Right lobe of liver (tissue), 6 donors: ENCODE data around the gene PCDHGB4. TPM values are rescaled to one million over a fixed set of nuclear protein-coding genes. Genes with fewer than 3 reads are reported as not detected.
"Not testable (repeated sequence)": the region's sequence is repeated elsewhere in the genome, so short reads cannot be mapped to it uniquely, and the experiment has no call there.

Source experiments
- ATAC-seq, 4 donors: fragments of 200-7000 bp; cut with Tn5 transposase; one replicate each; pipeline ENCODE4 v1.9.1; 2020; ENCODE audit warnings: mild to moderate bottlenecking in 4 of 4, moderate library complexity in 4 of 4
- DNase-seq, 3 donors: peaks; one replicate each; pipeline ENCODE4 v3.0.0-alpha.2; 2020
- H3K27ac ChIP-seq, 3 donors: fragments of 200-600 bp; one replicate each; pipeline ENCODE4 v1.8.0; 2022
- H3K27me3 ChIP-seq, 2 donors: fragments of 200-600 bp; one replicate each; pipeline ENCODE4 v1.8.0; 2022
- H3K36me3 ChIP-seq, 4 donors: fragments of 200-600 bp; sonication (generic) in 1 of 4; one replicate each; pipeline versions ENCODE4 v1.5.1 to v1.8.0; 2017 to 2022; ENCODE audit warnings: control low read depth in 1 of 4
- H3K4me1 ChIP-seq, 4 donors: fragments of 200-600 bp; sonication (generic) in 1 of 4; one replicate each; pipeline versions ENCODE4 v1.5.1 to v1.8.0; 2017 to 2022; ENCODE audit warnings: control low read depth in 1 of 4
- H3K4me3 ChIP-seq, 3 donors: fragments of 200-600 bp; one replicate each; pipeline ENCODE4 v1.8.0; 2022
- H3K9me3 ChIP-seq, 4 donors: fragments of 200-600 bp; sonication (generic) in 1 of 4; one replicate each; pipeline versions ENCODE4 v1.5.1 to v1.8.0; 2017 to 2022; ENCODE audit warnings: control low read depth in 1 of 4
- POLR2A ChIP-seq: fragments of 450-650 bp; IDR thresholded peaks from one replicate; pipeline ENCODE4 v1.6.1; 2017; ENCODE audit warnings: antibody characterized with exemption, mild to moderate bottlenecking
- WGBS: methylation state at CpG from one replicate; pipeline ENCODE4 v1.1.6; 2018; ENCODE audit warnings: low coverage, low lambda C conversion rate; ENCODE audit not compliant: insufficient coverage; ENCODE audit errors: missing lambda C conversion rate; 5-methylcytosine and 5-hydroxymethylcytosine counted together
- intact Hi-C, 2 donors: fragments of 100-400 bp; cut with DNase I; formaldehyde crosslinking; loops; one replicate each; pipeline versions ENCODE4 v1.11.2 to v1.14.1; 2022
- total RNA-seq, 6 experiments: library from RNA; depleted of rRNA in 2 of 6; stranded (reverse); fragments of >200 nt in 2 of 6; fragmentation: NEBNext Ultra II Directional in 3 of 6; extraction: Animal tissue kit (Norgen Biotek cat#: 25700) in 3 of 6; gene quantifications; one replicate each; pipeline versions ENCODE4 v1.1.0 to v1.2.4, GENCODE V29; 2016 to 2023
- TF ChIP-seq, protein P1 (sequence below), 4 donors: fragments of 200-600 bp in 3 of 4; fragments of 450-650 bp in 1 of 4; IDR thresholded peaks; one replicate each; pipeline versions ENCODE4 v1.5.1 to v1.8.0; 2016 to 2022; ENCODE audit warnings: antibody characterized with exemption in 4 of 4, mild to moderate bottlenecking in 2 of 4
- donor health status: DM: no; HTN: yes; CAD: no.
- donor health status: DM: no; HTN: no; CAD: no.
- donor health status: DM: no; HTN: no; CAD: no.
- donor health status: DM: no; HTN: yes; CAD: no.
- donor health status: DM: no; HTN: yes; CAD: no.

The PCDHGB4 gene
- total RNA-seq, 6 experiments from 2014 or later: 1.6 to 5.5 (median 2.4) TPM

DNA sequence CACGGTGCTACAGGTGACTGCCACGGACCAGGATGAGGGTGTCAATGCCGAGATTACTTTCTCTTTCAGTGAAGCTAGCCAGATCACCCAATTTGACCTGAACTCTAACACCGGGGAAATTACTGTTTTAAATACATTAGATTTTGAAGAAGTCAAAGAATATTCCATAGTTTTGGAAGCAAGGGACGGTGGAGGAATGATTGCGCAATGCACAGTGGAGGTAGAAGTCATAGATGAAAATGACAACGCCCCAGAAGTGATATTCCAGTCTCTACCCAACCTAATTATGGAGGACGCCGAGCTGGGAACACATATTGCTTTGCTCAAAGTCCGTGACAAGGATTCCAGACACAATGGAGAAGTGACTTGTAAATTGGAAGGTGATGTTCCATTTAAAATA is 1.2 kb downstream of the PCDHGB4 start:
- DNase-seq: no peak
- Histone ChIP-seq H3K36me3 (peaks cover 0 to 3% (median 0%) of the 10 kb centered on the region in 4 donors), H3K27ac (no peak overlapping the region), H3K4me1 (no peaks in the 10 kb centered on the region), H3K4me3 (no peak overlapping the region), H3K9me3 (peaks cover 0 to 14% (median 5%) of the 10 kb centered on the region in 4 donors), H3K27me3 (no peaks in the 10 kb centered on the region)
- ATAC-seq: no peak
- no peak for TF ChIP-seq POLR2A
- TF ChIP-seq, protein P1, sequence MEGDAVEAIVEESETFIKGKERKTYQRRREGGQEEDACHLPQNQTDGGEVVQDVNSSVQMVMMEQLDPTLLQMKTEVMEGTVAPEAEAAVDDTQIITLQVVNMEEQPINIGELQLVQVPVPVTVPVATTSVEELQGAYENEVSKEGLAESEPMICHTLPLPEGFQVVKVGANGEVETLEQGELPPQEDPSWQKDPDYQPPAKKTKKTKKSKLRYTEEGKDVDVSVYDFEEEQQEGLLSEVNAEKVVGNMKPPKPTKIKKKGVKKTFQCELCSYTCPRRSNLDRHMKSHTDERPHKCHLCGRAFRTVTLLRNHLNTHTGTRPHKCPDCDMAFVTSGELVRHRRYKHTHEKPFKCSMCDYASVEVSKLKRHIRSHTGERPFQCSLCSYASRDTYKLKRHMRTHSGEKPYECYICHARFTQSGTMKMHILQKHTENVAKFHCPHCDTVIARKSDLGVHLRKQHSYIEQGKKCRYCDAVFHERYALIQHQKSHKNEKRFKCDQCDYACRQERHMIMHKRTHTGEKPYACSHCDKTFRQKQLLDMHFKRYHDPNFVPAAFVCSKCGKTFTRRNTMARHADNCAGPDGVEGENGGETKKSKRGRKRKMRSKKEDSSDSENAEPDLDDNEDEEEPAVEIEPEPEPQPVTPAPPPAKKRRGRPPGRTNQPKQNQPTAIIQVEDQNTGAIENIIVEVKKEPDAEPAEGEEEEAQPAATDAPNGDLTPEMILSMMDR (IDR thresholded peaks at IDR 0.05): no peak
- intact Hi-C loops: no loop called here
- 47% methylated on average over 10 of the region's 10 CpGs for WGBS

DNA sequence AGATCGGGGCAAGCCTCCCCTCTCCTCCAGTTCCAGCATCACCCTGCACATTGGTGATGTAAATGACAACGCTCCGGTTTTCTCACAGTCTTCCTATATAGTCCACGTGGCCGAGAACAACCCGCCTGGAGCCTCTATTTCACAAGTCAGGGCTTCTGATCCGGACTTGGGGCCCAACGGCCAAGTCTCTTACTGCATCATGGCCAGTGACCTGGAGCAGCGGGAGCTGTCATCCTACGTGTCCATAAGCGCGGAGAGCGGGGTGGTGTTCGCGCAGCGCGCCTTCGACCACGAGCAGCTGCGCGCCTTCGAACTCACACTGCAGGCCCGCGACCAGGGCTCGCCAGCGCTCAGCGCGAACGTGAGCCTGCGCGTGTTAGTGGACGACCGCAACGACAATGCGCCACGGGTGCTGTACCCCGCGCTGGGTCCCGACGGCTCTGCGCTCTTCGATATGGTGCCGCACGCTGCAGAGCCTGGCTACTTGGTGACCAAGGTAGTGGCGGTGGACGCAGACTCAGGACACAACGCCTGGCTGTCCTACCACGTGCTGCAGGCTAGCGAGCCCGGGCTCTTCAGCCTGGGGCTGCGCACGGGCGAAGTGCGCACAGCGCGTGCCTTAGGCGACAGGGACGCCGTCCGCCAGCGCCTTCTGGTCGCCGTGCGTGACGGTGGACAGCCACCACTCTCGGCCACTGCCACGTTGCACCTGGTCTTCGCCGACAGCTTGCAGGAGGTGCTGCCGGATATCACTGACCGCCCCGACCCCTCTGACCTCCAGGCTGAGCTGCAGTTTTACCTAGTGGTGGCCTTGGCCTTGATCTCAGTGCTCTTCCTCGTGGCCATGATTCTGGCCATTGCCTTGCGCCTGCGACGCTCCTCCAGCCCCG is 1.9 kb downstream of the PCDHGB4 start:
- Histone ChIP-seq H3K9me3 (peaks cover 0 to 14% (median 5%) of the 10 kb centered on the region in 4 donors), H3K36me3 (peaks cover 0 to 3% (median 0%) of the 10 kb centered on the region in 4 donors), H3K4me1 (no peaks in the 10 kb centered on the region), H3K4me3 (no peak overlapping the region), H3K27me3 (no peaks in the 10 kb centered on the region), H3K27ac (no peak overlapping the region)
- no peak for DNase-seq
- WGBS: 36% methylated on average over 20 of the region's 77 CpGs
- no peak for ATAC-seq
- TF ChIP-seq, protein P1 (IDR thresholded peaks at IDR 0.05): no peak
- no peak for TF ChIP-seq POLR2A
- intact Hi-C loops: no loop called here

DNA sequence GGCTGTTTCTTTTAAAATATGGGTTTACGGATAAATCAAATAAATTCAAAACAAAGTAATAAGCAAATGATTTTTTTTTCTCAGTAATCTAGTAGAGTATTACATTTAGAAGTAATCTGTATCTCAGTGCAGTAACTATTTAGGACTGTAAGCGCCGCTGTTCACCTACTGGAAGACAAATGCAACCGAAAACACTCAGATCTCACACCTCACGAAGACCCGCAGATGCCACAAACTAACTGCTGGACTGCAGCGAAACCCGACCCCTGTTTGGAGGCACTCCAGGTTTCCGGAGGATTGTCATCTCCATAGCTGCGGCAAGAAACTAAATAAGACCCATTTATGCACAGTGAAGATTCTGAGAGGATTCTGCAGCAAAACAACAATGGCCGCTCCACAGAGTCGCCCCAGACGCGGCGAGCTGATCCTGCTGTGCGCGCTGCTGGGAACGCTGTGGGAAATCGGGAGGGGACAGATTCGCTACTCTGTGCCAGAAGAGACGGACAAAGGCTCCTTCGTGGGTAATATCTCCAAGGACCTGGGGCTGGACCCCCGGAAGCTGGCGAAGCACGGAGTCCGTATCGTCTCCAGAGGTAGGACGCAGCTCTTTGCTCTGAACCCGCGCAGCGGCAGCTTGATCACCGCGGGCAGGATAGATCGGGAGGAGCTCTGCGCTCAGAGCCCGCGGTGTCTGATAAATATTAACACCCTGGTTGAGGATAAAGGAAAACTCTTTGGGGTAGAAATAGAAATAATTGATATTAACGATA is 5.1 kb downstream of the PCDHGB4 start, which contains the start of gene PCDHGA8:
TSS of gene PCDHGA8 (plus strand) at position 205 of the 770 bp plus-strand sequence. CDS start at position 386, 181 bp downstream.
- intact Hi-C loops: no loop called here
- Histone ChIP-seq H3K36me3 (peaks cover 0 to 3% (median 0%) of the 10 kb centered on the region in 4 donors), H3K27ac (no peak within 1 kb of the TSS), H3K27me3 (no peaks in the 10 kb centered on the region), H3K4me1 (no peaks in the 10 kb centered on the region), H3K4me3 (no peak within 1 kb of the TSS), H3K9me3 (peaks cover 0 to 20% (median 5%) of the 10 kb centered on the region in 4 donors)
- WGBS: 34% methylated on average over 23 of the region's 38 CpGs
- DNase-seq: no peak
- no peak for ATAC-seq
- TF ChIP-seq POLR2A: no peak
- TF ChIP-seq, protein P1 (IDR thresholded peaks at IDR 0.05): no peak

DNA sequence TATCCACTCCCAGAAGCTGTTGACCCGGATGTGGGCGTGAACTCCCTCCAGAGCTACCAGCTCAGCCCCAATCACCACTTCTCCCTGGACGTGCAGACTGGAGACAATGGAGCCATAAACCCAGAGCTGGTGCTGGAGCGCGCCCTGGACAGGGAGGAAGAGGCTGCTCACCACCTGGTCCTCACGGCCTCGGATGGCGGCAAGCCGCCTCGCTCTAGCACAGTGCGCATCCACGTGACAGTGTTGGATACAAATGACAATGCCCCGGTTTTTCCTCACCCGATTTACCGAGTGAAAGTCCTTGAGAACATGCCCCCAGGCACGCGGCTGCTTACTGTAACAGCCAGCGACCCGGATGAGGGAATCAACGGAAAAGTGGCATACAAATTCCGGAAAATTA is 5.8 kb downstream of the PCDHGB4 start:
- no peak overlapping the region for H3K4me3 ChIP-seq
- ATAC-seq (no peak), DNase-seq (no peak)
- H3K36me3 ChIP-seq: peaks cover 0 to 3% (median 0%) of the 10 kb centered on the region in 4 donors
- H3K27ac ChIP-seq: no peak overlapping the region
- 50% methylated on average over 16 of the region's 21 CpGs for WGBS
- TF ChIP-seq, protein P1 (IDR thresholded peaks at IDR 0.05): no peak
- no peak for TF ChIP-seq POLR2A
- intact Hi-C loops: no loop called here
- H3K9me3 ChIP-seq: peaks cover 0 to 19% (median 5%) of the 10 kb centered on the region in 4 donors
- H3K27me3 ChIP-seq: no peaks in the 10 kb centered on the region
- H3K4me1 ChIP-seq: no peaks in the 10 kb centered on the region

DNA sequence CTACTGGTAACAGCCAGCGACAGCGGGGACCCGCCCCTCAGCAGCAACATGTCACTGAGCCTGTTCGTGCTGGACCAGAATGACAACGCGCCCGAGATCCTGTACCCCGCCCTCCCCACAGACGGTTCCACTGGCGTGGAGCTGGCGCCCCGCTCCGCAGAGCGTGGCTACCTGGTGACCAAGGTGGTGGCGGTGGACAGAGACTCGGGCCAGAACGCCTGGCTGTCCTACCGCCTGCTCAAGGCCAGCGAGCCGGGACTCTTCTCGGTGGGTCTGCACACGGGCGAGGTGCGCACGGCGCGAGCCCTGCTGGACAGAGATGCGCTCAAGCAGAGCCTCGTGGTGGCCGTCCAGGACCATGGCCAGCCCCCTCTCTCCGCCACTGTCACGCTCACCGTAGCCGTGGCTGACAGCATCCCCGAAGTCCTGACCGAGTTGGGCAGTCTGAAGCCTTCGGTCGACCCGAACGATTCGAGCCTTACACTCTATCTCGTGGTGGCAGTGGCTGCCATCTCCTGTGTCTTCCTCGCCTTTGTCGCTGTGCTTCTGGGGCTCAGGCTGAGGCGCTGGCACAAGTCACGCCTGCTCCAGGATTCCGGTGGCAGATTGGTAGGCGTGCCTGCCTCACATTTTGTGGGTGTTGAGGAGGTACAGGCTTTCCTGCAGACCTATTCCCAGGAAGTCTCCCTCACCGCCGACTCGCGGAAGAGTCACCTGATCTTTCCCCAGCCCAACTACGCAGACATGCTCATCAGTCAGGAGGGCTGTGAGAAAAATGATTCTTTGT is 7.1 kb downstream of the PCDHGB4 start:
- H3K27me3 ChIP-seq, H3K27ac ChIP-seq, intact Hi-C loops, ATAC-seq, H3K4me3 ChIP-seq, DNase-seq, H3K36me3 ChIP-seq, H3K4me1 ChIP-seq: not testable (repeated sequence)
- peaks cover 0 to 24% (median 6%) of the 10 kb centered on the region in 4 donors for H3K9me3 ChIP-seq
- 47% methylated on average over 21 of the region's 53 CpGs for WGBS
